Naive thymus-derived CD4-positive, alpha-beta T cell (primary cell): Measurements from ENCODE around the gene P2RX1. TPM values are rescaled to one million over a fixed set of nuclear protein-coding genes. Genes with fewer than 3 reads are reported as not detected.

Source experiments
- ATAC-seq: fragments of 150-1000 bp; cut with Tn5 transposase; 2 replicates; pipeline ENCODE4 v1.10.0; 2021; ENCODE audit warnings: mild to moderate bottlenecking, moderate library complexity
- CTCF ChIA-PET: fragments of 350-600 bp; sonication (Branson Sonifier 250); formaldehyde crosslinking; loops from one replicate; lab custom pipeline; 2021; ENCODE audit warnings: antibody characterized with exemption; lab: Charles Lee
- POLR2A ChIA-PET: fragments of 350-600 bp; sonication (Branson Sonifier 250); formaldehyde crosslinking; loops from one replicate; lab custom pipeline; 2021; ENCODE audit warnings: antibody characterized with exemption, inconsistent platforms; lab: Charles Lee
- DNase-seq, 9 donors: peaks; one replicate each; pipeline versions ENCODE4 v3.0.0 to v3.0.0-alpha.2; 2020 to 2022; ENCODE audit warnings: mixed read lengths in 1 of 9
- H3K27ac ChIP-seq: one replicate; pipeline ENCODE4 v1.7.0; 2013; ENCODE audit warnings: mild to moderate bottlenecking, low read depth, low read length, moderate library complexity
- H3K27me3 ChIP-seq, 2 donors: one replicate each; pipeline ENCODE4 v1.7.0; 2013; ENCODE audit warnings: low read length in 2 of 2, mild to moderate bottlenecking in 2 of 2, moderate library complexity in 2 of 2; ENCODE audit not compliant: control insufficient read depth in 2 of 2, insufficient read depth in 2 of 2
- H3K36me3 ChIP-seq, 3 experiments: 1 replicate in 2 of 3; 2 replicates in 1 of 3; pipeline ENCODE4 v1.7.0; 2013; ENCODE audit warnings: low read length in 3 of 3, mild to moderate bottlenecking in 3 of 3, moderate library complexity in 1 of 3; ENCODE audit not compliant: insufficient read depth in 3 of 3, control insufficient read depth in 2 of 3
- H3K4me1 ChIP-seq, 2 donors: one replicate each; pipeline ENCODE4 v1.7.0; 2013; ENCODE audit warnings: low read length in 2 of 2, mild to moderate bottlenecking in 2 of 2, moderate library complexity in 1 of 2; ENCODE audit not compliant: control insufficient read depth in 2 of 2, insufficient read depth in 2 of 2
- H3K4me3 ChIP-seq: 2 replicates; pipeline ENCODE4 v1.7.0; 2013; ENCODE audit warnings: mild to moderate bottlenecking, low read length
- H3K9me3 ChIP-seq, 3 experiments: 1 replicate in 2 of 3; 2 replicates in 1 of 3; pipeline ENCODE4 v1.7.0; 2013; ENCODE audit warnings: low read length in 3 of 3; ENCODE audit not compliant: control insufficient read depth in 2 of 3
- H3K27ac Mint-ChIP-seq, 9 donors: one replicate each; pipeline ENCODE4 v1.8.0; 2020 to 2022; ENCODE audit warnings: mixed read lengths in 9 of 9, mild to moderate bottlenecking in 8 of 9, moderate library complexity in 5 of 9, inconsistent platforms in 2 of 9
- H3K27me3 Mint-ChIP-seq, 5 donors: one replicate each; pipeline ENCODE4 v1.8.0; 2021 to 2022; ENCODE audit warnings: mixed read lengths in 5 of 5, mild to moderate bottlenecking in 1 of 5
- H3K36me3 Mint-ChIP-seq, 5 donors: one replicate each; pipeline ENCODE4 v1.8.0; 2020 to 2022; ENCODE audit warnings: mixed read lengths in 5 of 5, mild to moderate bottlenecking in 3 of 5, inconsistent platforms in 1 of 5
- H3K4me1 Mint-ChIP-seq, 7 donors: one replicate each; pipeline ENCODE4 v1.8.0; 2020 to 2022; ENCODE audit warnings: mixed read lengths in 7 of 7, mild to moderate bottlenecking in 3 of 7, inconsistent platforms in 1 of 7
- H3K4me3 Mint-ChIP-seq, 10 donors: one replicate each; pipeline ENCODE4 v1.8.0; 2020 to 2022; ENCODE audit warnings: mild to moderate bottlenecking in 10 of 10, mixed read lengths in 10 of 10, moderate library complexity in 6 of 10, inconsistent platforms in 2 of 10
- H3K9me3 Mint-ChIP-seq, 11 donors: one replicate each; pipeline ENCODE4 v1.8.0; 2020 to 2022; ENCODE audit warnings: mixed read lengths in 11 of 11, mild to moderate bottlenecking in 4 of 11, inconsistent platforms in 1 of 11, moderate library complexity in 1 of 11
- intact Hi-C, 2 donors: fragments of 100-400 bp; cut with micrococcal nuclease; formaldehyde crosslinking; loops; one replicate each; pipeline ENCODE4 v1.15.1; 2023
- polyA plus RNA-seq, 2 donors: library from polyadenylated mRNA; unstranded; fragments of 300-500 nt; fragmentation: Illumina TruSeq; gene quantifications; one replicate each; pipeline ENCODE4 v1.2.3, GENCODE V29; 2021
- total RNA-seq, 6 experiments: library from RNA in 5 of 6; stranded (reverse) in 5 of 6; gene quantifications; 1 replicate in 5 of 6; 2 replicates in 1 of 6; pipeline ENCODE4 v1.2.3 and lab custom pipeline; 2021 to 2026

P2RX1 gene
- total and polyA plus RNA-seq, 7 experiments from 2014 or later = 0.27 to 53.7 (median 2.7) TPM; not detected in 3

DNA sequence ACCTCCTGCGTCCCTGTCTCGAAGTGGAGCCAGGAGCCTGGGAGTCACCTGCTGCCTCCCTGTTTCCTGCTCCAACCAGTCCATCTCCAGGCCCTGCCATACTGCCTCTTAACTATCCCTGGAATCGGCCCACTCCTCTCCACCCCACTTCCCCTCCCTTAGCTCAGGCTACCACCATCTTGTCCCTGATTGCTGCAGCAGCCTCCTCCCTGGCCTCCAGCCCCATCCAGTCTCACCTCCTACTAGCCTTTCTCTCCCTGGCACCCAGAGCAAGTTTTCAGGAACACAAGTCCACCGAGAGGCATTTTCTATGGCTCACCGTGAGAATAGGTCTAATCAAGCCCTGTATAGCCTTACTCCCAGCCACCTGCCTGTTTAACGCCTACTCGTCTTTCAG, 22.5 kb downstream of the P2RX1 start:
- H3K9me3 Mint-ChIP-seq = no peaks in the 10 kb centered on the region
- peaks cover 11 to 19% of the 10 kb centered on the region in 2 donors for H3K4me1 ChIP-seq
- H3K27ac Mint-ChIP-seq = peak overlapping the region; percentile 73 to 93 (median 85)
- H3K36me3 Mint-ChIP-seq = no peaks in the 10 kb centered on the region
- H3K27me3 ChIP-seq = no peaks in the 10 kb centered on the region
- H3K4me1 Mint-ChIP-seq = peaks cover 23 to 41% (median 31%) of the 10 kb centered on the region in 7 donors
- H3K9me3 ChIP-seq = no peaks in the 10 kb centered on the region
- ChIA-PET POLR2A (interaction anchor here (1.3 to 1.4 kb wide), 2 partner anchors 47 to 69 kb away, joined by 7 to 8 read pairs; partner anchors contain the start of gene NCBP3), CTCF (no interaction called here)
- H3K4me3 ChIP-seq = peak overlapping the region; percentile 70
- no peaks in the 10 kb centered on the region for H3K36me3 ChIP-seq
- DNase-seq (no peak), ATAC-seq (no peak)
- H3K27ac ChIP-seq = peak overlapping the region; percentile 77
- intact Hi-C loops = loop anchor here (1.0 to 5.0 kb wide), 12 partner anchors 17 to 474 kb away; partner anchors contain the start of genes CYB5D2 (in 2 of the 2), NCBP3 (in 2 of the 2), UBE2G1 (in 2 of the 2) and ZZEF1 (in 2 of the 2)
- H3K4me3 Mint-ChIP-seq = peak overlapping the region; percentile 79 to 90 (median 82)
- H3K27me3 Mint-ChIP-seq = peaks cover 0 to 7% (median 0%) of the 10 kb centered on the region in 5 donors

DNA sequence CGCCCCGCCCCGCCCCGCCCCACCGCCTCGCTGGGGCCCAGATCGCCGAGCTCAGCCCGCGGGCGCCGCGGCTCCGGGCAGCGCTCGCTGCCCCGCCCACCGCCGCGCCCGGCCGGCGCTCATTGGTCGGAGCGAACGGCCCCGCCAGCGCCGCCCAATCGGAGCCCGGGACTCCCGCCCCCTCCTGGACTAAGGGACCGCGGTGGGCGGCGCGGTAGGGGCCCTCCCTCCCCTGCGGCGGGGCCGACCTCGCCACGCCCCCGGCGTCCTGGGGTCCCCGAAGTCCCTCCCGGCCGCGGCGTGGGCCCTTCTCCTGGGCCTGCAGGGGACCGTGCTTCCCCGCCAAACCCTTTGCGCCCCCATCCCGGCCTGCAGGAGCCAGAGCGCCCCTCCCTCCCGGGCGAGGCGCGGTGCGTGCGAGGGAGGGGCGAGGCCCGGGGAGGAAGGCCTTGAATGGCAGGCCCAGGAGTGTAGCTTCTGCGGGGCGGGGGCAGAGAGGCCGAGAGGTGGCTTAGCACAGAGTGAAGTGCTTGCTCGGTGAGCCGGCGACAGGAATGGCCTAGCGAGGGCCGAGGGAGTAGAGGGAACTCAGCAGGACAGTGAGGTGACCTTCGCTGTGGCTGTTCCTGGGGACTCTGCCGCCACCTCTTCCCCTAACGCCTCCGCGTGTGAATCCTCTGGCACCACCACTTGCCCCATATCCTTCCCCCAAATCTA, 23.1 kb downstream of the P2RX1 start, which contains the start of gene CAMKK1:
CAMKK1 (minus strand) TSS at position 51 of the 717 bp plus-strand sequence. CDS start 7,366 bp downstream, outside the sequence.
- Histone ChIP-seq H3K9me3 (no peaks in the 10 kb centered on the region), H3K4me3 (peak within 1 kb of the TSS; percentile 70), H3K27ac (peak within 1 kb of the TSS; percentile 77), H3K36me3 (no peaks in the 10 kb centered on the region), H3K27me3 (no peaks in the 10 kb centered on the region), H3K4me1 (peaks cover 11 to 23% of the 10 kb centered on the region in 2 donors)
- Mint-ChIP-seq H3K4me1 (peaks cover 23 to 45% (median 35%) of the 10 kb centered on the region in 7 donors), H3K27me3 (peaks cover 0 to 7% (median 0%) of the 10 kb centered on the region in 5 donors), H3K4me3 (peak within 1 kb of the TSS; percentile 81 to 90 (median 86)), H3K27ac (peak within 1 kb of the TSS; percentile 73 to 93 (median 88)), H3K36me3 (no peaks in the 10 kb centered on the region), H3K9me3 (no peaks in the 10 kb centered on the region)
- intact Hi-C loops = loop anchor here (1.0 to 5.0 kb wide), 12 partner anchors 18 to 474 kb away; partner anchors contain the start of genes CYB5D2 (in 2 of the 2), NCBP3 (in 2 of the 2), UBE2G1 (in 2 of the 2) and ZZEF1 (in 2 of the 2)
- DNase-seq = peak; percentile 71 to 96 (median 85)
- CTCF ChIA-PET = no interaction called here
- peak; percentile 87 for ATAC-seq
- POLR2A ChIA-PET = interaction anchor here (0.6 to 1.4 kb wide), 5 partner anchors 8 to 70 kb away, joined by 3 to 8 read pairs (median 3); partner anchors contain the start of gene NCBP3

DNA sequence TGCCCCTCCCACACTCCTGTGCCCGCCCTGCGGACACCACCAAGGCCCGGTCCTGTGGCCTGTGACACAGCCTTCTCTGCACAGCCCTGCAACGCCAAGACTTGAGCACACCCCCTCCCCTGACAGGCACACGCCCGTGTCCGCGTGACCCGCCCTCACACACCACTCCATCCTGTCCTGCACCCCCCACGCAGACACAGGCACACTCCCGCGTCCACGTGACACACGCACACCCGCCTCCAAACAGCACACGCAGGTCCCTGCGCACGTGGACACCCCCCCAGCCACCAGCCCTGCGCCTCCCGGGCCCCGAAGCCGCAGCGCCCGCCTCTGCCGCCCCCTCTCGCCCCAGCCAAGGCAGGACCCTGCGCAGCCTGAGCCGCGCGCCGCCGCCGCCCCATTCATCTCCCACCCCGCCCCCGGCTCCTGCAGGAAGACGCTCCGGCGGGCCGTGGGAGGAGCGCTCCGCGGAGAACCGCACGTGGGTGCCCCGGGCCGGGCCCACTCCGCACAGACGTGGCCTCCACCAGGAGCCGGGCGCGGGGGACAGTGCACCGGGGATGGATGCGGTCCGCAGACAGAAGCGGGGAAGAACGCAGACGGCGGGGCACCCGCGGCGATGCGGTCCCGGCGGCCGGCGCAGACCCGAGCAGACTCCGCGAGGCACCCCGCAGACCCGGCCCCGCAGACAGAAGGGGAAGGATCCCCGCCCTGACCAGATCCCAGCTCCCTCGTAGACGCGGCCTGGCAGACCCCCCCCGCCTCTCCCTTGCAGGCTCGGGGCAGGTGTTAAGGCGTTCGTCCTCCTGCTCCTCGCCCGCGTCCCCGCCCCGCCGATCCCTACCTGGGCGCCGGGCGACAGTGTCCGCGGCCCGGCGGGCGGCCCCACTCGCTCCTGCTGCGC, 23.9 kb downstream of the P2RX1 start:
- peaks cover 11 to 30% of the 10 kb centered on the region in 2 donors for H3K4me1 ChIP-seq
- ChIA-PET CTCF (no interaction called here), POLR2A (interaction anchor here (0.6 to 1.4 kb wide), 5 partner anchors 7 to 71 kb away, joined by 3 to 8 read pairs (median 3); partner anchors contain the start of gene NCBP3)
- no peaks in the 10 kb centered on the region for H3K36me3 ChIP-seq
- peak overlapping the region; percentile 77 to 90 (median 86) for H3K4me3 Mint-ChIP-seq
- ATAC-seq (peak; percentile 78), DNase-seq (peak; percentile 58 to 93 (median 83))
- H3K9me3 Mint-ChIP-seq = no peaks in the 10 kb centered on the region
- H3K9me3 ChIP-seq = no peaks in the 10 kb centered on the region
- no peaks in the 10 kb centered on the region for H3K36me3 Mint-ChIP-seq
- peak overlapping the region; percentile 29 to 92 (median 86) for H3K27ac Mint-ChIP-seq
- intact Hi-C loops = loop anchor here (1.0 to 5.0 kb wide), 6 partner anchors 18 to 475 kb away; partner anchors contain the start of genes UBE2G1 (in 2 of the 2), CYB5D2 (in 1 of the 2), EMC6 (in 1 of the 2) and TAX1BP3 (in 1 of the 2)
- peaks cover 28 to 53% (median 42%) of the 10 kb centered on the region in 7 donors for H3K4me1 Mint-ChIP-seq
- peaks cover 0 to 7% (median 0%) of the 10 kb centered on the region in 5 donors for H3K27me3 Mint-ChIP-seq
- H3K4me3 ChIP-seq = peak overlapping the region; percentile 49
- peak overlapping the region; percentile 77 for H3K27ac ChIP-seq
- H3K27me3 ChIP-seq = no peaks in the 10 kb centered on the region

DNA sequence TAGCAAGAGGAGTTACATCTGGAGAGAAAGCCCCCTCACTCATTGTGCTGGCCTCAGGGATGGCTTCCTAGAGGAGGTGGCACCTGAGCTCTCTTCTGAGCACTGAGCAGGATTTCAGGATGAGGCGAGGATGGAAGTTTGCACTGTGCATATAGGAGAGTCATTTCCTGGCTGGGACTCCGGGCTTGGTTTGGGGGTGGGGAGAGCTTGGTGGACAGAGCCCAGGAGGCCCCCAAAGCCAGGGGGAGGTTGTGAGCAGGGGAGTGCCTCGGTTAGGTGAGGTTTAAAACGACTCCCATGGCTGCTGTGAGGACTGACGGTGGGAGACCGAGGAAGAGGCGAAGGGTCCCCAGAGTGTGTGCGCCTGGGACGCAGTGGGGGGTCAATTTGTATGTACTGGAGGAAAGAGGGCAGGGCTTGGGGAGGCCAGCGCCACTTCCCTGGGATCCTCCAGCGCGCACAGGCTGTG, 24.6 kb downstream of the P2RX1 start:
- ChIA-PET CTCF (interaction anchor here (0.6 kb wide), 1 partner anchor 136 kb away, joined by 4 read pairs; no protein-coding TSS in a partner anchor), POLR2A (no interaction called here)
- ATAC-seq (no peak), DNase-seq (no peak)
- H3K36me3 Mint-ChIP-seq = no peaks in the 10 kb centered on the region
- H3K9me3 Mint-ChIP-seq = no peaks in the 10 kb centered on the region
- no peaks in the 10 kb centered on the region for H3K27me3 ChIP-seq
- peaks cover 18 to 37% of the 10 kb centered on the region in 2 donors for H3K4me1 ChIP-seq
- peaks cover 0 to 7% (median 0%) of the 10 kb centered on the region in 5 donors for H3K27me3 Mint-ChIP-seq
- no peaks in the 10 kb centered on the region for H3K36me3 ChIP-seq
- intact Hi-C loops = loop anchor here (1.0 to 5.0 kb wide), 6 partner anchors 19 to 476 kb away; partner anchors contain the start of genes UBE2G1 (in 2 of the 2), CYB5D2 (in 1 of the 2), EMC6 (in 1 of the 2) and TAX1BP3 (in 1 of the 2)
- H3K27ac Mint-ChIP-seq = peak overlapping the region; percentile 25 to 90 (median 86)
- peak overlapping the region; percentile 77 to 90 (median 86) for H3K4me3 Mint-ChIP-seq
- H3K27ac ChIP-seq = peak overlapping the region; percentile 57
- H3K4me1 Mint-ChIP-seq = peaks cover 35 to 60% (median 49%) of the 10 kb centered on the region in 7 donors
- no peaks in the 10 kb centered on the region for H3K9me3 ChIP-seq
- H3K4me3 ChIP-seq = peak overlapping the region; percentile 49

DNA sequence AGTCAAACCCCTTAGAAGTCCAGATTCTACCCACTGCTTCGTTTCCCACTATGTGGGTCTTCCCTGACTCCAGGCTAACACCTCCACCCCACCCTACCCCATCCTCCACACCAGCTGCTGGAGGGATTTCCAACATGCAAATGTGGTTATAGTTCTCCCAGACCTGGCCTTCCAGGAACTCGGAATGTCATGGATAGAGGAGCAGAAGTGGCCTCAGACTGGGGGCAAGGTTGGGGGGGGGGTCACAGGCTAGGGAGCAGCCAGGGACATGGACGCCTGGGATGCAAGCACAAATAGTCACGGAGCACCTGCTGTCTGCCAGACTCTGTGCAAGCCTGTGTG, 25.4 kb downstream of the P2RX1 start:
- Mint-ChIP-seq H3K27ac (peak overlapping the region; percentile 0 to 90 (median 86)), H3K36me3 (no peaks in the 10 kb centered on the region), H3K4me3 (peak overlapping the region in 9 of 10 donors; percentile 77 to 90 (median 85)), H3K27me3 (peaks cover 0 to 7% (median 0%) of the 10 kb centered on the region in 5 donors), H3K4me1 (peaks cover 36 to 66% (median 55%) of the 10 kb centered on the region in 7 donors), H3K9me3 (no peaks in the 10 kb centered on the region)
- Histone ChIP-seq H3K4me3 (no peak overlapping the region), H3K9me3 (no peaks in the 10 kb centered on the region), H3K36me3 (no peaks in the 10 kb centered on the region), H3K27me3 (no peaks in the 10 kb centered on the region), H3K27ac (peak overlapping the region; percentile 57), H3K4me1 (peaks cover 20 to 39% of the 10 kb centered on the region in 2 donors)
- intact Hi-C loops = loop anchor here (5.0 kb wide), 2 partner anchors 224 to 476 kb away; partner anchors contain the start of genes EMC6 (in 1 of the 2), TAX1BP3 (in 1 of the 2) and UBE2G1 (in 1 of the 2)
- CTCF ChIA-PET = interaction anchor here (0.7 kb wide), 1 partner anchor 101 kb away, joined by 3 read pairs; no protein-coding TSS in a partner anchor
- POLR2A ChIA-PET = interaction anchor here (0.6 kb wide), 1 partner anchor 249 kb away, joined by 3 read pairs; no protein-coding TSS in a partner anchor
- ATAC-seq = no peak
- no peak for DNase-seq
